MM.1S (cell line): ENCODE data around the gene MAGEF1.
A peak's percentile ranks its signal among the peaks of the same experiment; 100 is the strongest.

Experiments
- DNase-seq: peaks from one replicate; pipeline ENCODE4 v3.0.0-alpha.2; 2015
- H2AFZ ChIP-seq: fragments of 300-600 bp; sonication (generic); 2 replicates; pipeline ENCODE4 v1.6.0; 2016; ENCODE audit warnings: antibody characterized with exemption, low read length
- H3F3A ChIP-seq: fragments of 300-600 bp; sonication (generic); 2 replicates; pipeline ENCODE4 v1.6.1; 2016; ENCODE audit warnings: mild to moderate bottlenecking, antibody characterized with exemption, low read length, moderate library complexity, mixed read lengths; ENCODE audit not compliant: insufficient read depth
- H3K27ac ChIP-seq: fragments of 300-600 bp; sonication (generic); 2 replicates; pipeline ENCODE4 v1.5.1; 2016; ENCODE audit warnings: mild to moderate bottlenecking, low read length
- H3K27me3 ChIP-seq: fragments of 300-600 bp; sonication (generic); replicated peaks from 2 replicates; pipeline ENCODE4 v1.6.0; 2016; ENCODE audit warnings: low read length; ENCODE audit not compliant: insufficient read depth
- H3K36me3 ChIP-seq: fragments of 300-600 bp; sonication (generic); replicated peaks from 2 replicates; pipeline ENCODE4 v1.6.1; 2016; ENCODE audit warnings: mild to moderate bottlenecking, low read length, mixed read lengths; ENCODE audit not compliant: insufficient read depth
- H3K4me1 ChIP-seq: fragments of 300-600 bp; sonication (generic); 2 replicates; pipeline ENCODE4 v1.6.1; 2016; ENCODE audit warnings: low read length, mixed read lengths
- H3K4me2 ChIP-seq: fragments of 300-600 bp; sonication (generic); 2 replicates; pipeline ENCODE4 v1.6.0; 2016; ENCODE audit warnings: low read depth, low read length
- H3K4me3 ChIP-seq: fragments of 300-600 bp; sonication (generic); 2 replicates; pipeline ENCODE4 v1.5.1; 2016; ENCODE audit warnings: low read length, mixed read lengths
- H3K79me2 ChIP-seq: fragments of 300-600 bp; sonication (generic); 2 replicates; pipeline ENCODE4 v1.6.1; 2016; ENCODE audit warnings: mixed run types, low read length, mixed read lengths
- H3K9ac ChIP-seq: fragments of 300-600 bp; sonication (generic); 2 replicates; pipeline ENCODE4 v1.6.1; 2016; ENCODE audit warnings: low read length, mixed read lengths
- H3K9me2 ChIP-seq: fragments of 300-600 bp; sonication (generic); replicated peaks from 2 replicates; pipeline ENCODE4 v1.6.1; 2016; ENCODE audit warnings: mild to moderate bottlenecking, low read length, mixed read lengths; ENCODE audit not compliant: insufficient read depth
- H3K9me3 ChIP-seq: fragments of 300-600 bp; sonication (generic); replicated peaks from 2 replicates; pipeline ENCODE4 v1.6.1; 2016; ENCODE audit warnings: mild to moderate bottlenecking, low read length, mixed read lengths; ENCODE audit not compliant: insufficient read depth
- H4K20me1 ChIP-seq: fragments of 300-600 bp; sonication (generic); 2 replicates; pipeline ENCODE4 v1.6.1; 2016; ENCODE audit warnings: mild to moderate bottlenecking, low read length, moderate library complexity, mixed read lengths; ENCODE audit not compliant: insufficient read depth
- EZH2 ChIP-seq: fragments of 300-600 bp; sonication (generic); optimal IDR thresholded peaks from 2 replicates; pipeline ENCODE3; 2017; ENCODE audit warnings: low read depth, mild to moderate bottlenecking, antibody characterized with exemption, low read length, mixed read lengths
- EZH2phosphoT487 ChIP-seq: fragments of 300-600 bp; sonication (generic); IDR thresholded peaks from 2 replicates; pipeline ENCODE4 v1.6.1; 2018; ENCODE audit warnings: antibody characterized with exemption, low read length
- TF ChIP-seq, protein P1 (sequence below): fragments of 300-600 bp; sonication (generic); IDR thresholded peaks from 2 replicates; pipeline ENCODE4 v1.5.1; 2016; ENCODE audit warnings: antibody characterized with exemption, low read length, mixed read lengths

The MAGEF1 gene

GRCh38 chr3:184756151-184757021, 44.5 kb upstream of the MAGEF1 start:
- Histone ChIP-seq H3K4me2 (peak overlapping the region; percentile 68; the same call in 1 of the 2 replicates), H3K27ac (no peak overlapping the region), H3K9me2 (no peaks in the 10 kb centered on the region), H3K36me3 (no peaks in the 10 kb centered on the region), H2AFZ (peak overlapping the region; percentile 71), H3K9ac (no peak overlapping the region), H3F3A (no peaks in the 10 kb centered on the region), H3K79me2 (no peaks in the 10 kb centered on the region), H3K27me3 (no peaks in the 10 kb centered on the region), H3K9me3 (no peaks in the 10 kb centered on the region), H4K20me1 (no peaks in the 10 kb centered on the region), H3K4me1 (no peaks in the 10 kb centered on the region), H3K4me3 (no peak overlapping the region)
- DNase-seq = peak; percentile 17
- TF ChIP-seq, protein P1, sequence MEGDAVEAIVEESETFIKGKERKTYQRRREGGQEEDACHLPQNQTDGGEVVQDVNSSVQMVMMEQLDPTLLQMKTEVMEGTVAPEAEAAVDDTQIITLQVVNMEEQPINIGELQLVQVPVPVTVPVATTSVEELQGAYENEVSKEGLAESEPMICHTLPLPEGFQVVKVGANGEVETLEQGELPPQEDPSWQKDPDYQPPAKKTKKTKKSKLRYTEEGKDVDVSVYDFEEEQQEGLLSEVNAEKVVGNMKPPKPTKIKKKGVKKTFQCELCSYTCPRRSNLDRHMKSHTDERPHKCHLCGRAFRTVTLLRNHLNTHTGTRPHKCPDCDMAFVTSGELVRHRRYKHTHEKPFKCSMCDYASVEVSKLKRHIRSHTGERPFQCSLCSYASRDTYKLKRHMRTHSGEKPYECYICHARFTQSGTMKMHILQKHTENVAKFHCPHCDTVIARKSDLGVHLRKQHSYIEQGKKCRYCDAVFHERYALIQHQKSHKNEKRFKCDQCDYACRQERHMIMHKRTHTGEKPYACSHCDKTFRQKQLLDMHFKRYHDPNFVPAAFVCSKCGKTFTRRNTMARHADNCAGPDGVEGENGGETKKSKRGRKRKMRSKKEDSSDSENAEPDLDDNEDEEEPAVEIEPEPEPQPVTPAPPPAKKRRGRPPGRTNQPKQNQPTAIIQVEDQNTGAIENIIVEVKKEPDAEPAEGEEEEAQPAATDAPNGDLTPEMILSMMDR = no peak
- TF ChIP-seq EZH2 (no peak), EZH2phosphoT487 (no peak)

GRCh38 chr3:184755315-184755731, 43.5 kb upstream of the MAGEF1 start:
- Histone ChIP-seq H3K9ac (no peak overlapping the region), H3K4me3 (no peak overlapping the region), H3K79me2 (no peaks in the 10 kb centered on the region), H3K9me2 (no peaks in the 10 kb centered on the region), H2AFZ (no peak overlapping the region), H3K27me3 (no peaks in the 10 kb centered on the region; the same call in 1 of the 2 replicates), H4K20me1 (no peaks in the 10 kb centered on the region), H3K4me2 (no peak overlapping the region), H3K4me1 (no peaks in the 10 kb centered on the region), H3K27ac (no peak overlapping the region), H3K9me3 (no peaks in the 10 kb centered on the region), H3F3A (no peaks in the 10 kb centered on the region), H3K36me3 (no peaks in the 10 kb centered on the region)
- no peak for DNase-seq
- TF ChIP-seq EZH2phosphoT487 (no peak), EZH2 (no peak)
- TF ChIP-seq, protein P1 = no peak

DNA sequence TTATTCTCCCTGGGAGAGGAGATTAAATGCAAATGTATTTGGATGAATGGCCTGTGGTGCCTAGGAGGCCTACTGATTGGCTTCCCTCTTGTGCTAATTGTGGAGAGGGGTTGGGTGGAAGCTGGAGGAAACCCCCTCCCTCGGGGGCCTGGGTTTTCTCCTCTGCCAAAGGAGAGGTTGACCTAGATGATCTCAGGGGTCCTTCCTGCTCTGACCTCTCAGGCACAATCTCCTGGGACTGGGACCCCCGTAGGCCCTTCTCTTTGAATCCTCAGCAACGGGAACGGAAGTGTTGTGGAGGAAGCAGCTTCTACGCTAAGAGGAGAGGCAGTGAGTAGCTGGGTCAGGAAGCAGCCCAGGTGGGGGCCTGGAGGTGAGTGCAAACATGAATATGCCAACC, 40.5 kb upstream of the MAGEF1 start:
- DNase-seq = no peak
- Histone ChIP-seq H3K4me2 (no peak overlapping the region), H3K27ac (no peak overlapping the region), H3K9ac (no peak overlapping the region), H3K9me2 (no peaks in the 10 kb centered on the region), H3K36me3 (no peaks in the 10 kb centered on the region), H3K4me1 (no peaks in the 10 kb centered on the region), H3K9me3 (no peaks in the 10 kb centered on the region), H2AFZ (no peak overlapping the region), H3K27me3 (peaks cover 6% of the 10 kb centered on the region), H3F3A (no peaks in the 10 kb centered on the region), H3K79me2 (no peaks in the 10 kb centered on the region), H4K20me1 (no peaks in the 10 kb centered on the region), H3K4me3 (no peak overlapping the region)
- TF ChIP-seq EZH2phosphoT487 (no peak), EZH2 (no peak)
- TF ChIP-seq, protein P1 = no peak
